Endothelial cell of umbilical vein (primary cell): ENCODE data around the gene PRPF19. TPM values are rescaled to one million over a fixed set of nuclear protein-coding genes. Genes with fewer than 3 reads are reported as not detected.

Experiments
- BruUV-seq: library from RNA; stranded (reverse); fragments of 400-500 nt; replicated peaks from 2 replicates; lab custom pipeline; 2021; lab: Mats Ljungman, UMichigan
- CTCF ChIA-PET: fragments of 300-600, 350-600 bp; sonication (Branson Sonifier 250); formaldehyde crosslinking; loops from one replicate; lab custom pipeline; 2021; ENCODE audit warnings: antibody characterized with exemption, inconsistent platforms; lab: Charles Lee
- POLR2A ChIA-PET: fragments of 300-600, 350-600 bp; sonication (Branson Sonifier 250); formaldehyde crosslinking; loops from one replicate; lab custom pipeline; 2021; ENCODE audit warnings: antibody characterized with exemption, inconsistent platforms; lab: Charles Lee
- DNase-seq: peaks from one replicate; pipeline ENCODE4 v3.0.0-alpha.2; 2011; ENCODE audit warnings: low read depth, low spot score
- FAIRE-seq: peaks from 2 replicates; lab custom pipeline; 2011; peaks lifted over from hg19 to GRCh38; lab: Jason Lieb, UNC
- H2AFZ ChIP-seq: 2 replicates; pipeline ENCODE4 v1.6.0; 2012; ENCODE audit warnings: low read depth, low read length, control low read depth, inconsistent platforms
- H3K27ac ChIP-seq: 2 replicates; pipeline ENCODE4 v1.5.1; 2011; ENCODE audit warnings: low read depth, mild to moderate bottlenecking, control low read depth, low read length, moderate library complexity; ENCODE audit not compliant: insufficient read depth
- H3K27me3 ChIP-seq, 2 experiments: 2 replicates each; pipeline versions ENCODE4 v1.6.0 to v1.6.1; 2011; ENCODE audit warnings: low read length in 2 of 2, mixed read lengths in 1 of 2; ENCODE audit not compliant: control insufficient read depth in 2 of 2, insufficient read depth in 2 of 2
- H3K36me3 ChIP-seq, 2 experiments: 2 replicates in 1 of 2; 3 replicates in 1 of 2; pipeline ENCODE4 v1.5.1; 2011; ENCODE audit warnings: low read length in 2 of 2, mild to moderate bottlenecking in 1 of 2, moderate library complexity in 1 of 2; ENCODE audit not compliant: control insufficient read depth in 2 of 2, insufficient read depth in 2 of 2; ENCODE audit errors: extremely low read depth in 1 of 2
- H3K4me1 ChIP-seq: 3 replicates; pipeline ENCODE4 v1.5.1; 2011; ENCODE audit warnings: mild to moderate bottlenecking, low read length; ENCODE audit not compliant: control insufficient read depth, insufficient read depth; ENCODE audit errors: extremely low read depth
- H3K4me2 ChIP-seq: 2 replicates; pipeline ENCODE4 v1.6.1; 2011; ENCODE audit warnings: low read length, control low read depth, mixed read lengths; ENCODE audit not compliant: insufficient read depth
- H3K4me3 ChIP-seq, 3 experiments: fragments of 200-600 bp in 1 of 3; sonication (generic), shearing (Covaris generic) in 1 of 3; replicated peaks in 1 of 3; 2 replicates each; pipeline ENCODE4 v1.5.1; 2011 to 2016; ENCODE audit warnings: control low read depth in 3 of 3, low read length in 3 of 3, mild to moderate bottlenecking in 2 of 3, inconsistent platforms in 1 of 3, low read depth in 1 of 3, moderate library complexity in 1 of 3; ENCODE audit not compliant: insufficient read depth in 1 of 3
- H3K79me2 ChIP-seq: 2 replicates; pipeline ENCODE4 v1.6.0; 2012; ENCODE audit warnings: low read length, inconsistent platforms; ENCODE audit not compliant: control insufficient read depth, insufficient read depth
- H3K9ac ChIP-seq: replicated peaks from 2 replicates; pipeline ENCODE3; 2011; ENCODE audit warnings: low read length, control low read depth; ENCODE audit not compliant: insufficient read depth; ENCODE audit errors: extremely low read depth
- H3K9me1 ChIP-seq: replicated peaks from 3 replicates; pipeline ENCODE4 v1.6.0; 2011; ENCODE audit warnings: mild to moderate bottlenecking, low read length; ENCODE audit not compliant: control insufficient read depth, insufficient read depth; ENCODE audit errors: extremely low read depth
- H3K9me3 ChIP-seq: replicated peaks from 2 replicates; pipeline ENCODE4 v1.5.1; 2012; ENCODE audit warnings: low read length, inconsistent platforms; ENCODE audit not compliant: control insufficient read depth, insufficient read depth
- H4K20me1 ChIP-seq: replicated peaks from 2 replicates; pipeline ENCODE3; 2011; ENCODE audit warnings: mild to moderate bottlenecking, low read length; ENCODE audit not compliant: control insufficient read depth, insufficient read depth; ENCODE audit errors: extremely low read depth
- CTCF ChIP-seq, 2 donors: IDR thresholded peaks; 1 replicate in 1 of 2; 2 replicates in 1 of 2; pipeline ENCODE4 v1.5.1; 2011; ENCODE audit warnings: low read length in 2 of 2, mild to moderate bottlenecking in 2 of 2, moderate library complexity in 2 of 2, control low read depth in 1 of 2, inconsistent platforms in 1 of 2, low read depth in 1 of 2; ENCODE audit not compliant: insufficient read depth in 1 of 2; ENCODE audit errors: extremely low read depth in 1 of 2
- EZH2 ChIP-seq: IDR thresholded peaks from 2 replicates; pipeline ENCODE4 v1.6.1; 2012; ENCODE audit warnings: borderline replicate concordance, low read depth, mild to moderate bottlenecking, moderate library complexity, low read length, inconsistent platforms; ENCODE audit not compliant: severe bottlenecking
- FOS ChIP-seq: IDR thresholded peaks from 2 replicates; pipeline ENCODE4 v1.6.1; 2011; ENCODE audit warnings: mild to moderate bottlenecking, low read length, moderate library complexity, borderline replicate concordance; ENCODE audit not compliant: insufficient read depth
- GATA2 ChIP-seq: IDR thresholded peaks from 2 replicates; pipeline ENCODE4 v1.7.0; 2011; ENCODE audit warnings: low read depth, mild to moderate bottlenecking, moderate library complexity, mixed read lengths, low read length; ENCODE audit not compliant: insufficient read length, insufficient read depth
- JUN ChIP-seq: IDR thresholded peaks from 2 replicates; pipeline ENCODE4 v1.6.1; 2011; ENCODE audit warnings: borderline replicate concordance, low read depth; ENCODE audit not compliant: insufficient read length, insufficient read depth
- MAX ChIP-seq: IDR thresholded peaks from 2 replicates; pipeline ENCODE4 v1.6.1; 2011; ENCODE audit not compliant: insufficient read depth, insufficient read length
- MYC ChIP-seq: IDR thresholded peaks from one replicate; pipeline ENCODE4 v1.6.1; 2011; ENCODE audit warnings: mild to moderate bottlenecking, low read depth, low read length
- POLR2A ChIP-seq: IDR thresholded peaks from 2 replicates; pipeline ENCODE4 v1.6.1; 2012; ENCODE audit warnings: low read depth, mild to moderate bottlenecking, control low read depth, low read length
- POLR2AphosphoS5 ChIP-seq: IDR thresholded peaks from 2 replicates; pipeline ENCODE4 v1.6.1; 2012; ENCODE audit warnings: low read depth, mild to moderate bottlenecking, control low read depth, low read length, moderate library complexity; ENCODE audit not compliant: insufficient read depth
- dilution Hi-C: fragments of 300-500 bp; cut with MboI; formaldehyde crosslinking; loops from one replicate; pipeline ENCODE4 v1.15.0; 2019; ENCODE audit warnings: low sequenced_read_pairs; ENCODE audit not compliant: extremely low pct_ligation_motif_present
- intact Hi-C: fragments of 100-400 bp; cut with micrococcal nuclease; formaldehyde crosslinking; loops from one replicate; pipeline ENCODE4 v1.10.0; 2022
- polyA plus RNA-seq, 4 experiments: library from polyadenylated mRNA; depleted of rRNA in 3 of 4; stranded (reverse) in 3 of 4; unstranded in 1 of 4; fragments of >200 nt; gene quantifications; 2 replicates each; pipeline versions ENCODE4 v1.2.1 to v1.2.3, GENCODE V29; 2011 to 2012; ENCODE audit warnings: missing spikeins in 1 of 4
- total RNA-seq: library from RNA; stranded (reverse); gene quantifications from 2 replicates; pipeline ENCODE4 v1.2.3, GENCODE V29; 2021

PRPF19 gene
- total and polyA plus RNA-seq, 2 donors (not counting 3 experiments of a cell fraction or from before 2014, with no cell fraction given), result 97.1 to 126 TPM

GRCh38 chr11:60902625-60903024 lies 3.8 kb downstream of the PRPF19 start:
- TF ChIP-seq MYC (no peak), JUN (no peak), MAX (no peak), EZH2 (no peak), POLR2AphosphoS5 (no peak), FOS (no peak), GATA2 (no peak), POLR2A (no peak), CTCF (IDR thresholded peaks at IDR 0.05; ENCODE audit: extremely low read depth in 1 of 2, insufficient read depth in 1 of 2, low read depth in 1 of 2, low read length in 2 of 2) (no peak)
- H3K4me3 ChIP-seq, result no peak overlapping the region
- no peaks in the 10 kb centered on the region for H3K27me3 ChIP-seq
- H3K79me2 ChIP-seq, result peaks cover 41% of the 10 kb centered on the region
- no peak overlapping the region for H3K9ac ChIP-seq
- peaks cover 29 to 43% of the 10 kb centered on the region in 2 experiments for H3K36me3 ChIP-seq
- H2AFZ ChIP-seq, result no peak overlapping the region
- DNase-seq (no peak), FAIRE-seq (no peak)
- H3K27ac ChIP-seq, result no peak overlapping the region
- peaks cover 20% of the 10 kb centered on the region for H3K4me1 ChIP-seq
- no TSS peak for BruUV-seq
- no peak overlapping the region for H3K4me2 ChIP-seq
- ChIA-PET POLR2A (no interaction called here), CTCF (interaction anchor here (4.4 to 13.1 kb wide), 3 partner anchors 13 to 126 kb away, joined by 108 to 300 read pairs (median 122); no protein-coding TSS in a partner anchor)
- intact Hi-C loops, result no loop called here
- no peaks in the 10 kb centered on the region for H3K9me1 ChIP-seq
- H3K9me3 ChIP-seq, result no peaks in the 10 kb centered on the region
- dilution Hi-C loops, result no loop called here
- no peaks in the 10 kb centered on the region for H4K20me1 ChIP-seq
